ENCODE data around the gene SDHA.

SDHA gene

GRCh38 chr5:176296-176823 lies 41.8 kb upstream of the SDHA start:
- no peak overlapping the region for H3K4me3 ChIP-seq (ENCODE audit: low read depth, low read length)
- TF ChIP-seq CTCF (IDR thresholded peaks at IDR 0.05; ENCODE audit: low read depth, low read length) = no peak

GRCh38 chr5:178110-178509 lies 40.0 kb upstream of the SDHA start:
- DNase-seq = no peak
- H3K27ac ChIP-seq = no peak overlapping the region
- H3K36me3 ChIP-seq = no peaks in the 10 kb centered on the region
- peaks cover 4% of the 10 kb centered on the region for H3K27me3 ChIP-seq (ENCODE audit: insufficient read depth, low read depth, severe bottlenecking)
- H3K9me3 ChIP-seq (ENCODE audit: severe bottlenecking) = no peaks in the 10 kb centered on the region
- H3K4me3 ChIP-seq (ENCODE audit: low read depth, low read length) = no peak overlapping the region
- no peak for TF ChIP-seq CTCF (IDR thresholded peaks at IDR 0.05; ENCODE audit: low read depth, low read length)

More at GRCh38 chr5:176296-176823, 41.8 kb upstream of the SDHA start:
- no peak for DNase-seq
- H3K9me3 ChIP-seq (ENCODE audit: severe bottlenecking) = no peaks in the 10 kb centered on the region
- no peak overlapping the region for H3K27ac ChIP-seq
- peaks cover 4% of the 10 kb centered on the region for H3K27me3 ChIP-seq (ENCODE audit: insufficient read depth, low read depth, severe bottlenecking)
- H3K36me3 ChIP-seq = no peaks in the 10 kb centered on the region

GRCh38 chr5:179401-179800 lies 38.7 kb upstream of the SDHA start:
- Histone ChIP-seq H3K27ac (no peak overlapping the region), H3K36me3 (no peaks in the 10 kb centered on the region), H3K9me3 (ENCODE audit: severe bottlenecking) (no peaks in the 10 kb centered on the region), H3K4me3 (ENCODE audit: low read depth, low read length) (no peak overlapping the region), H3K27me3 (ENCODE audit: insufficient read depth, low read depth, severe bottlenecking) (peaks cover 4% of the 10 kb centered on the region)
- TF ChIP-seq CTCF (IDR thresholded peaks at IDR 0.05; ENCODE audit: low read depth, low read length) = no peak
- no peak for DNase-seq

- TF ChIP-seq CTCF (IDR thresholded peaks at IDR 0.05; ENCODE audit: low read depth, low read length) = no peak
- DNase-seq = no peak
- H3K9me3 ChIP-seq (ENCODE audit: severe bottlenecking) = no peaks in the 10 kb centered on the region
- no peaks in the 10 kb centered on the region for H3K36me3 ChIP-seq
- no peak overlapping the region for H3K27ac ChIP-seq
- H3K27me3 ChIP-seq (ENCODE audit: insufficient read depth, low read depth, severe bottlenecking) = peaks cover 4% of the 10 kb centered on the region
- no peak overlapping the region for H3K4me3 ChIP-seq (ENCODE audit: low read depth, low read length)
Observed at GRCh38 chr5:180286-180918, 37.7 kb upstream of the SDHA start.

GRCh38 chr5:181160-181559 lies 37.0 kb upstream of the SDHA start:
- Histone ChIP-seq H3K36me3 (no peaks in the 10 kb centered on the region), H3K4me3 (ENCODE audit: low read depth, low read length) (no peak overlapping the region), H3K27ac (no peak overlapping the region), H3K27me3 (ENCODE audit: insufficient read depth, low read depth, severe bottlenecking) (peaks cover 4% of the 10 kb centered on the region), H3K9me3 (ENCODE audit: severe bottlenecking) (no peaks in the 10 kb centered on the region)
- TF ChIP-seq CTCF (IDR thresholded peaks at IDR 0.05; ENCODE audit: low read depth, low read length) = no peak
- no peak for DNase-seq

GRCh38 chr5:181566-181965 lies 36.6 kb upstream of the SDHA start:
- H3K36me3 ChIP-seq = no peaks in the 10 kb centered on the region
- no peak overlapping the region for H3K27ac ChIP-seq
- TF ChIP-seq CTCF (IDR thresholded peaks at IDR 0.05; ENCODE audit: low read depth, low read length) = no peak
- H3K27me3 ChIP-seq (ENCODE audit: insufficient read depth, low read depth, severe bottlenecking) = peaks cover 4% of the 10 kb centered on the region
- no peak overlapping the region for H3K4me3 ChIP-seq (ENCODE audit: low read depth, low read length)
- H3K9me3 ChIP-seq (ENCODE audit: severe bottlenecking) = no peaks in the 10 kb centered on the region
- DNase-seq = no peak
